GM12865 (cell line): ENCODE data around the gene GPC6.

Experiments
- DNase-seq: peaks from one replicate; pipeline ENCODE4 v3.0.0; 2010; ENCODE audit warnings: low read depth
- H3K4me3 ChIP-seq: 2 replicates; pipeline ENCODE4 v1.5.1; 2011; ENCODE audit warnings: mild to moderate bottlenecking, low read depth, low read length, control low read depth
- TF ChIP-seq, protein P1 (sequence below): IDR thresholded peaks from 2 replicates; pipeline ENCODE4 v1.5.1; 2011; ENCODE audit warnings: low read length, control low read depth, low read depth, inconsistent platforms; ENCODE audit not compliant: insufficient read depth; ENCODE audit errors: missing control alignments

GPC6 gene

GRCh38 chr13:93226623-93227279 is at the start of gene GPC6:
Gene GPC6, plus strand, starts transcription at chr13:93226807.
- TF ChIP-seq, protein P1, sequence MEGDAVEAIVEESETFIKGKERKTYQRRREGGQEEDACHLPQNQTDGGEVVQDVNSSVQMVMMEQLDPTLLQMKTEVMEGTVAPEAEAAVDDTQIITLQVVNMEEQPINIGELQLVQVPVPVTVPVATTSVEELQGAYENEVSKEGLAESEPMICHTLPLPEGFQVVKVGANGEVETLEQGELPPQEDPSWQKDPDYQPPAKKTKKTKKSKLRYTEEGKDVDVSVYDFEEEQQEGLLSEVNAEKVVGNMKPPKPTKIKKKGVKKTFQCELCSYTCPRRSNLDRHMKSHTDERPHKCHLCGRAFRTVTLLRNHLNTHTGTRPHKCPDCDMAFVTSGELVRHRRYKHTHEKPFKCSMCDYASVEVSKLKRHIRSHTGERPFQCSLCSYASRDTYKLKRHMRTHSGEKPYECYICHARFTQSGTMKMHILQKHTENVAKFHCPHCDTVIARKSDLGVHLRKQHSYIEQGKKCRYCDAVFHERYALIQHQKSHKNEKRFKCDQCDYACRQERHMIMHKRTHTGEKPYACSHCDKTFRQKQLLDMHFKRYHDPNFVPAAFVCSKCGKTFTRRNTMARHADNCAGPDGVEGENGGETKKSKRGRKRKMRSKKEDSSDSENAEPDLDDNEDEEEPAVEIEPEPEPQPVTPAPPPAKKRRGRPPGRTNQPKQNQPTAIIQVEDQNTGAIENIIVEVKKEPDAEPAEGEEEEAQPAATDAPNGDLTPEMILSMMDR, result no peak
- DNase-seq, result no peak
- H3K4me3 ChIP-seq, result no peak within 1 kb of the TSS

- TF ChIP-seq, protein P1, result no peak
- no peak overlapping the region for H3K4me3 ChIP-seq
- no peak for DNase-seq
Observed at GRCh38 chr13:93180356-93180969, 46.1 kb upstream of the GPC6 start.

- H3K4me3 ChIP-seq, result no peak overlapping the region
- TF ChIP-seq, protein P1, result no peak
Observed at GRCh38 chr13:93182406-93182805, 44.2 kb upstream of the GPC6 start.

DNA sequence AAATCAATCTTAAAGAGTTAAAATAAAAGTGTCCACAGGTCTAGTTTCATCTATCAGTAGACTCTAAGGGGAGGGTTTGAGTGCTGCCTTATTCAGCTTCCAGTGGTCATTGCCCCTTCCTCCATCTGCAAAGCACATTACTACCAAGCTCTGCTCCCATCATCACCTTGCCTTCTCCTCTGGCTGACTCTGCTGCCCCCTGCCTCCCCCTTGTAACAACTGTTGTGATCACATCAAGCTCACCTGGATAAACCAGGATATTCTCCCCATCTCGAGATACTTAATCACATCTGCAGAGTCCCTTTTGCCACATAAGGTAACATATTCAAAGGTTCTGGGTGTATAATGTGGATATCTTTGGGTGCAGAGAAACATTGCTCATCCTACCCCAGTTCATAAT is 43.3 kb upstream of the GPC6 start:
- DNase-seq, result no peak
- TF ChIP-seq, protein P1, result no peak
- no peak overlapping the region for H3K4me3 ChIP-seq

More at GRCh38 chr13:93182406-93182805, 44.2 kb upstream of the GPC6 start:
- no peak for DNase-seq

GRCh38 chr13:93190006-93190405 is 36.6 kb upstream of the GPC6 start:
- TF ChIP-seq, protein P1, result no peak
- no peak for DNase-seq
- H3K4me3 ChIP-seq, result no peak overlapping the region

GRCh38 chr13:93193682-93194081 is 32.9 kb upstream of the GPC6 start:
- TF ChIP-seq, protein P1, result no peak
- no peak overlapping the region for H3K4me3 ChIP-seq
- no peak for DNase-seq
